ENCODE results near the gene GRIK1. TPM values are rescaled to one million over a fixed set of nuclear protein-coding genes. Genes with fewer than 3 reads are reported as not detected.

The GRIK1 gene
- total RNA-seq, 2 donors from 2014 or later, result not detected

GRCh38 chr21:29511096-29511495, 428.7 kb downstream of the GRIK1 start:
- Histone ChIP-seq H3K9me3 (ENCODE audit: control insufficient read depth, low read length) (peaks cover 3% of the 10 kb centered on the region), H3K4me3 (ENCODE audit: low read length) (no peak overlapping the region), H3K36me3 (ENCODE audit: control insufficient read depth, insufficient read depth, low read length) (no peaks in the 10 kb centered on the region), H3K9ac (ENCODE audit: extremely low read depth, low read length, poor library complexity, severe bottlenecking) (no peak overlapping the region), H3K4me1 (ENCODE audit: control insufficient read depth, insufficient read depth, low read length) (no peaks in the 10 kb centered on the region), H3K27me3 (ENCODE audit: control insufficient read depth, insufficient read depth, low read length, poor library complexity, severe bottlenecking) (no peaks in the 10 kb centered on the region), H3K27ac (ENCODE audit: low read depth, low read length) (no peak overlapping the region)
- TF ChIP-seq, protein P1, sequence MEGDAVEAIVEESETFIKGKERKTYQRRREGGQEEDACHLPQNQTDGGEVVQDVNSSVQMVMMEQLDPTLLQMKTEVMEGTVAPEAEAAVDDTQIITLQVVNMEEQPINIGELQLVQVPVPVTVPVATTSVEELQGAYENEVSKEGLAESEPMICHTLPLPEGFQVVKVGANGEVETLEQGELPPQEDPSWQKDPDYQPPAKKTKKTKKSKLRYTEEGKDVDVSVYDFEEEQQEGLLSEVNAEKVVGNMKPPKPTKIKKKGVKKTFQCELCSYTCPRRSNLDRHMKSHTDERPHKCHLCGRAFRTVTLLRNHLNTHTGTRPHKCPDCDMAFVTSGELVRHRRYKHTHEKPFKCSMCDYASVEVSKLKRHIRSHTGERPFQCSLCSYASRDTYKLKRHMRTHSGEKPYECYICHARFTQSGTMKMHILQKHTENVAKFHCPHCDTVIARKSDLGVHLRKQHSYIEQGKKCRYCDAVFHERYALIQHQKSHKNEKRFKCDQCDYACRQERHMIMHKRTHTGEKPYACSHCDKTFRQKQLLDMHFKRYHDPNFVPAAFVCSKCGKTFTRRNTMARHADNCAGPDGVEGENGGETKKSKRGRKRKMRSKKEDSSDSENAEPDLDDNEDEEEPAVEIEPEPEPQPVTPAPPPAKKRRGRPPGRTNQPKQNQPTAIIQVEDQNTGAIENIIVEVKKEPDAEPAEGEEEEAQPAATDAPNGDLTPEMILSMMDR (conservative IDR thresholded peaks at IDR 0.05), result no peak
- no peak overlapping the region for H3K4me3 Mint-ChIP-seq
- H3K36me3 Mint-ChIP-seq (ENCODE audit: low read depth), result peaks cover 2% of the 10 kb centered on the region
- no peaks in the 10 kb centered on the region for H3K4me1 Mint-ChIP-seq
- no peaks in the 10 kb centered on the region for H3K27me3 Mint-ChIP-seq (ENCODE audit: insufficient read depth)
- no peak overlapping the region for H3K27ac Mint-ChIP-seq
- WGBS, 2 experiments (ENCODE audit: insufficient coverage in 1 of 2, insufficient read length in 1 of 2), result 76 to 85% methylated on average over 3 to 4 of the region's 4 CpGs
- H3K9me3 Mint-ChIP-seq, result peaks cover 12% of the 10 kb centered on the region
- DNase-seq, result no peak

- H3K36me3 Mint-ChIP-seq (ENCODE audit: low read depth), result peaks cover 2% of the 10 kb centered on the region
- no peak overlapping the region for H3K9ac ChIP-seq (ENCODE audit: extremely low read depth, low read length, poor library complexity, severe bottlenecking)
- no peaks in the 10 kb centered on the region for H3K36me3 ChIP-seq (ENCODE audit: control insufficient read depth, insufficient read depth, low read length)
- H3K27me3 Mint-ChIP-seq (ENCODE audit: insufficient read depth), result no peaks in the 10 kb centered on the region
- no peak overlapping the region for H3K27ac ChIP-seq (ENCODE audit: low read depth, low read length)
- H3K9me3 Mint-ChIP-seq, result peaks cover 9% of the 10 kb centered on the region
- 93 to 98% methylated on average over 6 of the region's 6 CpGs for WGBS, 2 experiments (ENCODE audit: insufficient coverage in 1 of 2, insufficient read length in 1 of 2)
- TF ChIP-seq, protein P1 (conservative IDR thresholded peaks at IDR 0.05), result no peak
- H3K27me3 ChIP-seq (ENCODE audit: control insufficient read depth, insufficient read depth, low read length, poor library complexity, severe bottlenecking), result no peaks in the 10 kb centered on the region
- no peak overlapping the region for H3K4me3 ChIP-seq (ENCODE audit: low read length)
- no peak for DNase-seq
- no peaks in the 10 kb centered on the region for H3K4me1 ChIP-seq (ENCODE audit: control insufficient read depth, insufficient read depth, low read length)
- no peak overlapping the region for H3K4me3 Mint-ChIP-seq
- H3K27ac Mint-ChIP-seq, result no peak overlapping the region
- peaks cover 1% of the 10 kb centered on the region for H3K9me3 ChIP-seq (ENCODE audit: control insufficient read depth, low read length)
- H3K4me1 Mint-ChIP-seq, result no peaks in the 10 kb centered on the region
These were observed 430.7 kb downstream of the GRIK1 start for GRCh38 chr21:29509121-29509520.

DNA sequence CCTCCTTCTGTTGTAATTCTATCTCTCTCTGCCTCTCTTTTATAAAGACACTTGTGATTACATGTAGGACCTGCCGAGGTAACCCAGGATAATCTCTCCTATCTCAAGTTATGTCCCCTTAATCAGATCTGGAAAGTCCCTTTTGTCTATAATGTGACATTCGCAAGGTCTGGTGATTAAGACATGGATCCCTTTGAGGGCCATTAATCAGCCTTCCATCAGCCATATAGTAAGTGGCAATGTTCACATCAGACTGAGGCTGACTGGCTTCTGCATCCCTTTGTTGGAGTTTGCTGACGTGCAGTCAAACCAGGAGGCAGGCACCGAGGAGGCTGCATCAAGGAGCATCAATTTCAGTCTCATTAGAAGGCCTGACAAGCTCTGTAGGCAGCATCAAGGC, 431.5 kb downstream of the GRIK1 start:
- DNase-seq, result no peak
- peaks cover 2% of the 10 kb centered on the region for H3K36me3 Mint-ChIP-seq (ENCODE audit: low read depth)
- no peak overlapping the region for H3K9ac ChIP-seq (ENCODE audit: extremely low read depth, low read length, poor library complexity, severe bottlenecking)
- no peaks in the 10 kb centered on the region for H3K36me3 ChIP-seq (ENCODE audit: control insufficient read depth, insufficient read depth, low read length)
- H3K27ac ChIP-seq (ENCODE audit: low read depth, low read length), result no peak overlapping the region
- H3K4me3 ChIP-seq (ENCODE audit: low read length), result no peak overlapping the region
- H3K9me3 ChIP-seq (ENCODE audit: control insufficient read depth, low read length), result no peaks in the 10 kb centered on the region
- H3K27me3 ChIP-seq (ENCODE audit: control insufficient read depth, insufficient read depth, low read length, poor library complexity, severe bottlenecking), result no peaks in the 10 kb centered on the region
- 81 to 94% methylated on average over 4 of the region's 4 CpGs for WGBS, 2 experiments (ENCODE audit: insufficient coverage in 1 of 2, insufficient read length in 1 of 2)
- H3K27ac Mint-ChIP-seq, result no peak overlapping the region
- H3K4me3 Mint-ChIP-seq, result no peak overlapping the region
- H3K4me1 Mint-ChIP-seq, result no peaks in the 10 kb centered on the region
- H3K4me1 ChIP-seq (ENCODE audit: control insufficient read depth, insufficient read depth, low read length), result no peaks in the 10 kb centered on the region
- H3K9me3 Mint-ChIP-seq, result peaks cover under 1% of the 10 kb centered on the region
- TF ChIP-seq, protein P1 (conservative IDR thresholded peaks at IDR 0.05), result no peak
- no peaks in the 10 kb centered on the region for H3K27me3 Mint-ChIP-seq (ENCODE audit: insufficient read depth)
